Thyroid gland (tissue), 4 donors: ENCODE results near the gene ELL2.

Experiments
- CTCF ChIP-seq, 6 experiments: fragments of 200-600 bp in 3 of 6; fragments of 450-650 bp in 3 of 6; sonication (generic) in 3 of 6; IDR thresholded peaks; one replicate each; pipeline ENCODE4 v1.5.1; 2016 to 2019; ENCODE audit warnings: antibody characterized with exemption in 6 of 6, mild to moderate bottlenecking in 2 of 6, inconsistent platforms in 1 of 6, moderate library complexity in 1 of 6
- POLR2A ChIP-seq, 2 donors: fragments of 450-650 bp; IDR thresholded peaks; one replicate each; pipeline ENCODE4 v1.6.1; 2017; ENCODE audit warnings: antibody characterized with exemption in 2 of 2, mild to moderate bottlenecking in 2 of 2, moderate library complexity in 1 of 2

DNA sequence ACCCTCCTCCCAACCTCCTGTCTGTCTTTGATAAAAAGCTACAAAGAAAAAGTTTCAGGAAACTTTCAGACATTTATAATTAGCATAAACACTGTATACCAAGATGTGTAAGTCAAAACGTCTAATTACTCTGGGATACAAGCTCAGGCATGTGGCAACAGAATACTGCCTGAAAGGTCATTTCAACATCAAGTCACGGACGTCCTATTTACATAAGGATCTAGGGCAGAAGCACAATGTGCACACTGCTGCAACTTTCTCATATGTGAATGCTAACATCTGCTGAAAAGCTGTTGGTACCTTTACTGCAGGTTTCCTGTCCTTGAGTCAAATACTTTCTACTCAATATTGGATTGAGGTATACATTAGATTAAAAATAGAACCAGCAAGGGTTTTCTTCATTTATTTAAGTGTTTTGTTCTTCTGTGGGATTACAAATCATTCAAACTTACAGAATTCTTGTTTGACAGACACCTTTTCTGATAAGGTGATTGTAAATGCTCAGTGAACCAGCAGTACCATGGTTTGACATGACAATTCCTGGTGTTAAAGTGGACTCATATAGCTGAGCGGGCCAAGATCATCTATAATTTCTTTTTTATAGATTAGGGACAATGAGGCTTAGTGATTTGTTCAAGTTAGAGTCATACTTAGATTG lies 36.8 kb downstream of the ELL2 start:
- no peak for TF ChIP-seq CTCF (IDR thresholded peaks at IDR 0.05)
- no peak for TF ChIP-seq POLR2A (IDR thresholded peaks at IDR 0.05)
